MM.1S (cell line): Measurements from ENCODE around the gene METTL27.

Experiments used
- DNase-seq: peaks from one replicate; pipeline ENCODE4 v3.0.0-alpha.2; 2015
- H2AFZ ChIP-seq: fragments of 300-600 bp; sonication (generic); 2 replicates; pipeline ENCODE4 v1.6.0; 2016; ENCODE audit warnings: antibody characterized with exemption, low read length
- H3F3A ChIP-seq: fragments of 300-600 bp; sonication (generic); 2 replicates; pipeline ENCODE4 v1.6.1; 2016; ENCODE audit warnings: mild to moderate bottlenecking, antibody characterized with exemption, low read length, moderate library complexity, mixed read lengths; ENCODE audit not compliant: insufficient read depth
- H3K27ac ChIP-seq: fragments of 300-600 bp; sonication (generic); 2 replicates; pipeline ENCODE4 v1.5.1; 2016; ENCODE audit warnings: mild to moderate bottlenecking, low read length
- H3K27me3 ChIP-seq: fragments of 300-600 bp; sonication (generic); replicated peaks from 2 replicates; pipeline ENCODE4 v1.6.0; 2016; ENCODE audit warnings: low read length; ENCODE audit not compliant: insufficient read depth
- H3K36me3 ChIP-seq: fragments of 300-600 bp; sonication (generic); replicated peaks from 2 replicates; pipeline ENCODE4 v1.6.1; 2016; ENCODE audit warnings: mild to moderate bottlenecking, low read length, mixed read lengths; ENCODE audit not compliant: insufficient read depth
- H3K4me1 ChIP-seq: fragments of 300-600 bp; sonication (generic); 2 replicates; pipeline ENCODE4 v1.6.1; 2016; ENCODE audit warnings: low read length, mixed read lengths
- H3K4me2 ChIP-seq: fragments of 300-600 bp; sonication (generic); 2 replicates; pipeline ENCODE4 v1.6.0; 2016; ENCODE audit warnings: low read depth, low read length
- H3K4me3 ChIP-seq: fragments of 300-600 bp; sonication (generic); 2 replicates; pipeline ENCODE4 v1.5.1; 2016; ENCODE audit warnings: low read length, mixed read lengths
- H3K79me2 ChIP-seq: fragments of 300-600 bp; sonication (generic); 2 replicates; pipeline ENCODE4 v1.6.1; 2016; ENCODE audit warnings: mixed run types, low read length, mixed read lengths
- H3K9ac ChIP-seq: fragments of 300-600 bp; sonication (generic); 2 replicates; pipeline ENCODE4 v1.6.1; 2016; ENCODE audit warnings: low read length, mixed read lengths
- H3K9me2 ChIP-seq: fragments of 300-600 bp; sonication (generic); replicated peaks from 2 replicates; pipeline ENCODE4 v1.6.1; 2016; ENCODE audit warnings: mild to moderate bottlenecking, low read length, mixed read lengths; ENCODE audit not compliant: insufficient read depth
- H3K9me3 ChIP-seq: fragments of 300-600 bp; sonication (generic); replicated peaks from 2 replicates; pipeline ENCODE4 v1.6.1; 2016; ENCODE audit warnings: mild to moderate bottlenecking, low read length, mixed read lengths; ENCODE audit not compliant: insufficient read depth
- H4K20me1 ChIP-seq: fragments of 300-600 bp; sonication (generic); 2 replicates; pipeline ENCODE4 v1.6.1; 2016; ENCODE audit warnings: mild to moderate bottlenecking, low read length, moderate library complexity, mixed read lengths; ENCODE audit not compliant: insufficient read depth
- CTCF ChIP-seq: fragments of 300-600 bp; sonication (generic); IDR thresholded peaks from 2 replicates; pipeline ENCODE4 v1.5.1; 2016; ENCODE audit warnings: antibody characterized with exemption, low read length, mixed read lengths
- EZH2 ChIP-seq: fragments of 300-600 bp; sonication (generic); optimal IDR thresholded peaks from 2 replicates; pipeline ENCODE3; 2017; ENCODE audit warnings: low read depth, mild to moderate bottlenecking, antibody characterized with exemption, low read length, mixed read lengths
- EZH2phosphoT487 ChIP-seq: fragments of 300-600 bp; sonication (generic); IDR thresholded peaks from 2 replicates; pipeline ENCODE4 v1.6.1; 2018; ENCODE audit warnings: antibody characterized with exemption, low read length

Gene METTL27

GRCh38 chr7:73840715-73841379 lies 1.5 kb downstream of the METTL27 start:
- Histone ChIP-seq H3K36me3 (no peaks in the 10 kb centered on the region), H3F3A (peaks cover 20% of the 10 kb centered on the region), H3K9me2 (no peaks in the 10 kb centered on the region), H3K79me2 (no peaks in the 10 kb centered on the region), H3K9me3 (no peaks in the 10 kb centered on the region), H3K9ac (no peak overlapping the region), H3K27me3 (no peaks in the 10 kb centered on the region), H2AFZ (no peak overlapping the region), H3K27ac (no peak overlapping the region), H3K4me1 (peaks cover 29% of the 10 kb centered on the region), H3K4me2 (no peak overlapping the region), H4K20me1 (no peaks in the 10 kb centered on the region), H3K4me3 (no peak overlapping the region)
- no peak for DNase-seq
- no peak for TF ChIP-seq EZH2
- no peak for TF ChIP-seq EZH2phosphoT487
- no peak for TF ChIP-seq CTCF

GRCh38 chr7:73839743-73840714 lies 2.3 kb downstream of the METTL27 start:
- no peaks in the 10 kb centered on the region for H4K20me1 ChIP-seq
- no peaks in the 10 kb centered on the region for H3K79me2 ChIP-seq
- no peak overlapping the region for H3K4me2 ChIP-seq
- H3K27me3 ChIP-seq, result no peaks in the 10 kb centered on the region
- H3K36me3 ChIP-seq, result no peaks in the 10 kb centered on the region
- H3K9ac ChIP-seq, result no peak overlapping the region
- TF ChIP-seq EZH2phosphoT487, result no peak
- no peak for TF ChIP-seq EZH2
- no peak for TF ChIP-seq CTCF
- H3F3A ChIP-seq, result peaks cover 12% of the 10 kb centered on the region
- no peak overlapping the region for H3K27ac ChIP-seq
- no peak overlapping the region for H2AFZ ChIP-seq
- H3K4me3 ChIP-seq, result no peak overlapping the region
- no peaks in the 10 kb centered on the region for H3K9me2 ChIP-seq
- no peaks in the 10 kb centered on the region for H3K9me3 ChIP-seq
- DNase-seq, result no peak
- H3K4me1 ChIP-seq, result peaks cover 26% of the 10 kb centered on the region

DNA sequence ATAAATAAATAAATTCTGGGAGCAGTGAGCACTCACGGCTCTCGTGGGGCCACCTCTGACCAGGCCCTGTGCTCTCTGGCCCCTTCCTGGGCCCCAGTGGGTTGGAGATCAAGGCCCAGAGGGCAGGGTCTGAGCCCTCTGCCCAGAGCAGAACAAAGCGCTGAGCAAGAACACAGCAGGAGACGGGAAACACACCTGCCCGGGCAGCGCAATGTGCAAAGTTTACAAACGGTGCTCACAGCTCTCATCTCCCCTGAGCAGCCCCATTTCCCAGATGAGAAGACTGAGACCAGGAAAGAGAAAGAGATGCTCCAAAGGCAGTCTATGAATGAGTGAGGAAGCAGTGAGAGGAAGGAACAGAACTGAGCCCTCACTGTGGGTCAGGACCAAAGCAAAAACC lies 3.0 kb downstream of the METTL27 start:
- Histone ChIP-seq H3K27ac (no peak overlapping the region), H4K20me1 (no peaks in the 10 kb centered on the region), H3K9ac (no peak overlapping the region), H3K4me3 (no peak overlapping the region), H3K9me2 (no peaks in the 10 kb centered on the region), H3K4me1 (peaks cover 21% of the 10 kb centered on the region), H3K9me3 (no peaks in the 10 kb centered on the region), H3K4me2 (no peak overlapping the region), H3K27me3 (no peaks in the 10 kb centered on the region), H2AFZ (no peak overlapping the region), H3K36me3 (no peaks in the 10 kb centered on the region), H3K79me2 (no peaks in the 10 kb centered on the region), H3F3A (peaks cover 4% of the 10 kb centered on the region)
- no peak for DNase-seq
- no peak for TF ChIP-seq EZH2phosphoT487
- TF ChIP-seq CTCF, result no peak
- no peak for TF ChIP-seq EZH2
